WERI-Rb-1 (cell line): ENCODE measurements around the gene STARD8.
"Not testable (repeated sequence)": the region's sequence is repeated elsewhere in the genome, so short reads cannot be mapped to it uniquely, and the experiment has no call there.

Source experiments
- DNase-seq: peaks from one replicate; pipeline ENCODE4 v3.0.0-alpha.2; 2020
- H3K27ac ChIP-seq: fragments of 250-450 bp; sonication (Bioruptor Pico); 2 replicates; pipeline ENCODE4 v1.5.1; 2020; ENCODE audit warnings: mild to moderate bottlenecking, moderate library complexity
- H3K27me3 ChIP-seq: fragments of 250-450 bp; sonication (Bioruptor Pico); 2 replicates; pipeline ENCODE4 v1.5.1; 2021; ENCODE audit warnings: mild to moderate bottlenecking, low read depth, moderate library complexity; ENCODE audit not compliant: insufficient read depth, severe bottlenecking
- H3K36me3 ChIP-seq: fragments of 250-450 bp; sonication (Bioruptor Pico); 2 replicates; pipeline ENCODE4 v1.5.1; 2020; ENCODE audit warnings: mild to moderate bottlenecking, moderate library complexity
- H3K4me3 ChIP-seq: 2 replicates; pipeline ENCODE4 v1.5.1; 2011; ENCODE audit warnings: low read depth, mild to moderate bottlenecking, control low read depth, low read length
- H3K9me3 ChIP-seq: fragments of 250-450 bp; sonication (Bioruptor Pico); 2 replicates; pipeline ENCODE4 v1.5.1; 2021; ENCODE audit warnings: mild to moderate bottlenecking, moderate library complexity; ENCODE audit not compliant: severe bottlenecking
- TF ChIP-seq, protein P1 (sequence below): IDR thresholded peaks from 2 replicates; pipeline ENCODE4 v1.5.1; 2011; ENCODE audit warnings: low read depth, mild to moderate bottlenecking, control low read depth, inconsistent platforms, low read length

The STARD8 gene

DNA sequence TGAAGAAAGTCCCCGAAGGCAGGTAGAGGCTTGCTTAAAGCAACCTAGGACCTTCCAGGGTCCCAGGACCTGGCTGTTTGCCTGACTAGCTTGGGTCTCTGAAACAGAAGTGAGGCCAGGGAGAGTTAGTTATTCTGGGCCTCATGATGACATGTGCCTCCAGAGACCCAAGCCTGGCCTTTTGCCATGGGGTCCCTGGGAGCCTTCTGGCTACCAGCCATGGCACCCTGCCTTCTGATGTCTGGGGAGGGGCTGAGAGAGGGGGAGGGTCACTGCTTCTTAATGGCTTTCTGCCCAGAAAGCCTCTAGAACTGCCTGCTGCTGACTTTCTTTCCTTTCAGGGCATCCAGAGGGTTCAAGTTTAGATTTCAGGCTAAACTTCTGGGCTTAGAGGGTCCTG, 1.0 kb upstream of the STARD8 start:
- no peak overlapping the region for H3K27ac ChIP-seq
- no peak overlapping the region for H3K4me3 ChIP-seq
- H3K27me3 ChIP-seq, result peaks cover 14% of the 10 kb centered on the region
- no peaks in the 10 kb centered on the region for H3K36me3 ChIP-seq
- H3K9me3 ChIP-seq, result no peaks in the 10 kb centered on the region
- TF ChIP-seq, protein P1, sequence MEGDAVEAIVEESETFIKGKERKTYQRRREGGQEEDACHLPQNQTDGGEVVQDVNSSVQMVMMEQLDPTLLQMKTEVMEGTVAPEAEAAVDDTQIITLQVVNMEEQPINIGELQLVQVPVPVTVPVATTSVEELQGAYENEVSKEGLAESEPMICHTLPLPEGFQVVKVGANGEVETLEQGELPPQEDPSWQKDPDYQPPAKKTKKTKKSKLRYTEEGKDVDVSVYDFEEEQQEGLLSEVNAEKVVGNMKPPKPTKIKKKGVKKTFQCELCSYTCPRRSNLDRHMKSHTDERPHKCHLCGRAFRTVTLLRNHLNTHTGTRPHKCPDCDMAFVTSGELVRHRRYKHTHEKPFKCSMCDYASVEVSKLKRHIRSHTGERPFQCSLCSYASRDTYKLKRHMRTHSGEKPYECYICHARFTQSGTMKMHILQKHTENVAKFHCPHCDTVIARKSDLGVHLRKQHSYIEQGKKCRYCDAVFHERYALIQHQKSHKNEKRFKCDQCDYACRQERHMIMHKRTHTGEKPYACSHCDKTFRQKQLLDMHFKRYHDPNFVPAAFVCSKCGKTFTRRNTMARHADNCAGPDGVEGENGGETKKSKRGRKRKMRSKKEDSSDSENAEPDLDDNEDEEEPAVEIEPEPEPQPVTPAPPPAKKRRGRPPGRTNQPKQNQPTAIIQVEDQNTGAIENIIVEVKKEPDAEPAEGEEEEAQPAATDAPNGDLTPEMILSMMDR, result no peak
- no peak for DNase-seq

DNA sequence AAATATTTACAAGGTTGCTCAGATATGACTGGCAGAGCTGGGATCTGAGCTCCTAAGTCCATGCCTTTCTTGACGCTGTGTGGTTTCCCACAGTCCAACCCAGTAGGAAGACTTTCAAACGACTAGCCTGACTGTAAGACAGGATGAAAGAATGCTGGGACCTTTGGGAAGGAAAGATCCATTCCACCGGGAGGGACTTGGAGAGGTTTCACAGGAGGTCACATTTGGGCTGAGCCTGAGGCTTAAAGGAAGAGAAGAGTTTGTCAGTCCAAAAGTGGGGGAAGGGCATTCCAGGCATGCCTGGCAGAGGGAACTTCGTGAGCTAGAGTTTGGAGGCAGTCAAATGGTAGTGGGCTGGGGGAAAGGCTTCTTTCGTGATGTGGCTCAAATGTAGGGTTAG, 1.5 kb downstream of the STARD8 start:
- DNase-seq, result no peak
- no peak overlapping the region for H3K4me3 ChIP-seq
- H3K36me3 ChIP-seq, result no peaks in the 10 kb centered on the region
- H3K27me3 ChIP-seq, result peaks cover 14% of the 10 kb centered on the region
- no peaks in the 10 kb centered on the region for H3K9me3 ChIP-seq
- no peak overlapping the region for H3K27ac ChIP-seq
- TF ChIP-seq, protein P1, result no peak

DNA sequence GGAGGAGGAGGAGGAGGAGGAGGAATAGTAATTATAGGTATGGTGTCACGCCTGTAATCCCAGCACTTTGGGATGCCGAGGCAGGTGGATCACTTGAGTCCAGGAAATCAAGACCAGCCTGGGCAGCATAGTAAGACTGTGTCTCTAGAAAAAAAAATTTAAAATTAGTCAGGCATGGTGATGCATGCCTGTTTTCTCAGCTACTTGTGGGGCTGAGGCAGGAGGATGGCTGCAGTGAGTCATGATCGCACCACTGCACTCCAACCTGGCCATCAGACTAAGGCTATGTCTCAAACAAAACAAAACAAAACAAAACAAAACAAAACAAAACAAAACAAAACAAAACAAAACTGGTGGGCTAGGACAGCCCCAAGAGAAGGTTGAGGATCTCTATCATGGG, 3.0 kb downstream of the STARD8 start:
- Histone ChIP-seq H3K27me3 (peaks cover 14% of the 10 kb centered on the region), H3K36me3 (no peaks in the 10 kb centered on the region), H3K9me3 (no peaks in the 10 kb centered on the region), H3K4me3 (no peak overlapping the region), H3K27ac (no peak overlapping the region)
- no peak for DNase-seq
- TF ChIP-seq, protein P1, result no peak

DNA sequence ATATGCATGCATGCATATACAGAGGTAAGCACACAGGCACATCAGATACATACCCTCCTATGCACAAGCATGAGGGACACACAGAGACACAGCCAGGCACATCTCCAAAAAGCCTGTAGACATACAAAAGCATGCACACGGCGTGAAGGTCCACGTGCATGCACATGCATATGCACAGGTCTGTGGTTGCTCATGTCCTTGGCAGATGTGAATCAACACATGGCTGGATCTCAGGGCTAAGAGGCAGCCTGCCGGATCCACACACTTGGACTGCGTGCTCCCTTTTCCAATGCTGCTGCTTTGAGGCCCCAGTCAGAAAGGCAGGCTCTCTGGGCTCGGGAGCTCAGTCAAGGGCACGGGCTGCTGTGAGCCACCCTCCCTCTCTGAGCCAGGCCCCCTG, 3.6 kb downstream of the STARD8 start:
- no peaks in the 10 kb centered on the region for H3K9me3 ChIP-seq
- H3K4me3 ChIP-seq, result no peak overlapping the region
- TF ChIP-seq, protein P1, result no peak
- H3K27me3 ChIP-seq, result peaks cover 14% of the 10 kb centered on the region
- H3K36me3 ChIP-seq, result no peaks in the 10 kb centered on the region
- H3K27ac ChIP-seq, result no peak overlapping the region
- no peak for DNase-seq

DNA sequence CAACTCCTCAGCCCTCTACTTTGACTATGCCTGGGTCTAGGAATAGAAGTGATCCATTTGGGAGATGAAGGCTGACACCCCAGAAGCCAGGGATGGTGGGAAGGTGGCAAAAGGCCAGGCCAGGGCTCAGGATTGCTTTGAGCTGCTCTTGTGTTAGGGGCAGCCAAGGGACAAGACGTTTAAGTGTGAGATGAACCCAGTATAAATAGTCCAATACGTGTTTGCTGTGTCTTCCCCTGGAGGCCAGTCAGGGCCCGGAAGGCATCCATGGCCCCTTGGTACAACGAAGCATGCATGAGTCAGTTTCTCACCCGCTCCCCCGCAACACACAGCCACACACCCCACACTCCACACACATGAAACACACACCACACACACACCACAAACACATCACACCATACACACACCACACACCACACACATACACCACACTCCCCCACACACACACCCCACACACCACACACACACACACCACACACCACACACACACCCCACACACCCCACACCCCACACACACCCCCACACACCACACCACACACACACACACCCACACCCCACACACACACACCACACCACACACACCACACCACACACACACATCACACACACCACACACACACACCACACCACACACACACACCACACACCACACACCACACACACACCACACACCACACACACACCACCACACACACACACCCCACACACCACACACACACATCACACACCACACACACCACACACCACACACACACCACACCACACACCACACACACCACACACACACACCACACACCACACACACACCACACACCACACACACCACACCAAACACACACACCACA, 5.1 kb downstream of the STARD8 start:
- TF ChIP-seq, protein P1, result no peak
- H3K4me3 ChIP-seq, result no peak overlapping the region
- no peaks in the 10 kb centered on the region for H3K36me3 ChIP-seq
- H3K9me3 ChIP-seq, result no peaks in the 10 kb centered on the region
- peaks cover 5% of the 10 kb centered on the region for H3K27me3 ChIP-seq
- no peak overlapping the region for H3K27ac ChIP-seq
- no peak for DNase-seq

DNA sequence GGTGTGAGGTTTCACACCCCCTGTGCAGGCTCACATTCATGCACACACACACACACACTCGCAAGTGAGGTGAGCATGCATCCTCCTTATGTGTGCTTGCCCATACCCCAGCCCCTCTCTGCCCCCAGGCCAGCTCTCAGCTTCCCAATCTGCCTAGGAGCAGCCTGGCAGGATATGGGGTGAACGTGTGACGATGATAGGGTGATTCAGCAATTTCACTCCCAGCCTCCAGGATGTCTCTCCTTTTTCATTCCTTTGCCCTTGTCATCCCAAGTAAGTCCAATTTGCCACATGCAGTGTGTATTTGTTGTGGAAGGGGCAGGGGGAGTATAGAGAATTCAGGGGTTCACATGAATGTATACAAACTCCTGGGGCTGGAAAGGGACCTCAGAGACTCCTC, 7.2 kb downstream of the STARD8 start:
- Histone ChIP-seq H3K36me3 (no peaks in the 10 kb centered on the region), H3K4me3 (no peak overlapping the region), H3K27ac (no peak overlapping the region), H3K27me3 (no peaks in the 10 kb centered on the region), H3K9me3 (no peaks in the 10 kb centered on the region)
- TF ChIP-seq, protein P1, result no peak
- DNase-seq, result no peak

DNA sequence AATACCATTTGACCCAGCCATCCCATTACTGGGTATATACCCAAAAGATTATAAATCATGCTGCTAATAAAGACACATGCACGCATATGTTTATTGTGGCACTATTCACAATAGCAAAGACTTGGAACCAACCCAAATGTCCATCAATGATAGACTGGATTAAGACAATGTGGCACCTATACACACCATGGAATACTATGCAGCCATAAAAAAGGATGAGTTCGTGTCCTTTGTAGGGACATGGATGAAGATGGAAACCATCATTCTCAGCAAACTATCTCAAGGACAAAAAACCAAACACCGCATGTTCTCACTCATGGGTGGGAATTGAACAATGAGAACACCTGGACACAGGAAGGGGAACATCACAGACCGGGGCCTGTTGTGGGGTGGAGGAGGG, 9.0 kb downstream of the STARD8 start:
- H3K36me3 ChIP-seq, DNase-seq, H3K27ac ChIP-seq, H3K9me3 ChIP-seq, H3K27me3 ChIP-seq, H3K4me3 ChIP-seq: not testable (repeated sequence)
